Upper lobe of left lung (tissue), 6 donors: Measurements from ENCODE around the gene INPP4B. TPM values are rescaled to one million over a fixed set of nuclear protein-coding genes. Genes with fewer than 3 reads are reported as not detected.

Experiments used
- ATAC-seq, 2 donors: fragments of 200-7000 bp; cut with Tn5 transposase; one replicate each; pipeline ENCODE4 v1.9.1; 2022; ENCODE audit warnings: mild to moderate bottlenecking in 2 of 2, moderate library complexity in 2 of 2; ENCODE audit not compliant: low FRiP score in 2 of 2
- DNase-seq, 2 donors: peaks; one replicate each; pipeline ENCODE4 v3.0.0-alpha.2; 2019 to 2020
- H3K27ac ChIP-seq, 4 donors: fragments of 200-600 bp; sonication (generic); one replicate each; pipeline ENCODE4 v1.5.1; 2016 to 2019
- H3K27me3 ChIP-seq, 4 donors: fragments of 200-600 bp; sonication (generic); one replicate each; pipeline ENCODE4 v1.5.1; 2017 to 2019
- H3K36me3 ChIP-seq, 4 donors: fragments of 200-600 bp; sonication (generic); one replicate each; pipeline ENCODE4 v1.5.1; 2016 to 2019
- H3K4me1 ChIP-seq, 4 donors: fragments of 200-600 bp; sonication (generic); one replicate each; pipeline ENCODE4 v1.5.1; 2018 to 2019
- H3K4me3 ChIP-seq, 4 donors: fragments of 200-600 bp; sonication (generic); one replicate each; pipeline ENCODE4 v1.5.1; 2017 to 2019; ENCODE audit warnings: mild to moderate bottlenecking in 2 of 4, moderate library complexity in 1 of 4
- H3K9me3 ChIP-seq, 4 donors: fragments of 200-600 bp; sonication (generic); one replicate each; pipeline ENCODE4 v1.5.1; 2018 to 2019
- EP300 ChIP-seq, 4 donors: sonication (generic); formaldehyde crosslinking; IDR thresholded peaks; one replicate each; pipeline ENCODE4 v1.5.1; 2017; ENCODE audit warnings: antibody characterized with exemption in 4 of 4, control low read depth in 2 of 4
- POLR2A ChIP-seq, 4 donors: fragments of 450-650 bp; IDR thresholded peaks; one replicate each; pipeline ENCODE4 v1.5.1; 2016 to 2017; ENCODE audit warnings: antibody characterized with exemption in 4 of 4, mild to moderate bottlenecking in 2 of 4
- POLR2AphosphoS5 ChIP-seq, 2 donors: sonication (generic); formaldehyde crosslinking; IDR thresholded peaks; one replicate each; pipeline ENCODE4 v1.5.1; 2017; ENCODE audit warnings: antibody characterized with exemption in 2 of 2
- WGBS, 2 donors: methylation state at CpG; one replicate each; pipeline ENCODE4 v1.1.5; 2017 to 2018; 5-methylcytosine and 5-hydroxymethylcytosine counted together
- total RNA-seq, 6 donors: library from RNA; depleted of rRNA in 4 of 6; stranded (reverse); fragments of >200 nt in 4 of 6; gene quantifications; one replicate each; pipeline versions ENCODE4 v1.1.0 to v1.2.1, GENCODE V29; 2016 to 2021
- TF ChIP-seq, protein P1 (sequence below), 6 experiments: fragments of 450-650 bp in 4 of 6; fragments of 200-600 bp in 2 of 6; sonication (generic) in 2 of 6; IDR thresholded peaks; one replicate each; pipeline ENCODE4 v1.5.1; 2016 to 2019; ENCODE audit warnings: antibody characterized with exemption in 6 of 6
- donor health status: DM: no; HTN: no; CAD: no; lungs with moderate emphysema.
- donor health status: DM: no; HTN: yes; CAD: no; lungs with severe emphysema.

The INPP4B gene
- total RNA-seq, 6 donors from 2014 or later, result 4.7 to 31.4 (median 10.4) TPM

DNA sequence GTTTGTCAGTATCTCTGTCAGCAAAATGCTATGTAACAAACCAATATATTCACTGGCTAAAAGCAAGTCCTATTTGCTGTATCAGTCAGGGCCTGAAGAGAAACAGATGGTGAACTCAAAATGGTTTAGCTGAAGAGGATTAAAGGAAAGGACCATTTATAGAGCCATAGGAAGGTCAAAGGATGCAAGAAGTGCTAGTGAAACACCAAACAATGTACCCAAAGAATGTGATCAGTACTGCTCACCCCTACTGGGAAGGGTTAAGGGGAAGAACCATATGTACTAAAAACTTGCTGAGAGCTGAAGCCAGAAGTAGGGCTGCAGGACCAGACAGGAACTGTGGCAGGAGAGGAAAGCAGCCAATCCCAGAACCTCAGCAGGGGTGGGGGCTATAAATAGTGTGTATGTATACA, 479.3 kb downstream of the INPP4B start:
- Histone ChIP-seq H3K27me3 (no peaks in the 10 kb centered on the region), H3K4me3 (no peak overlapping the region), H3K27ac (no peak overlapping the region), H3K36me3 (no peaks in the 10 kb centered on the region), H3K9me3 (peaks cover 0 to 4% (median 0%) of the 10 kb centered on the region in 4 donors), H3K4me1 (peaks cover 0 to 7% (median 2%) of the 10 kb centered on the region in 4 donors)
- ATAC-seq (no peak), DNase-seq (no peak)
- TF ChIP-seq, protein P1, sequence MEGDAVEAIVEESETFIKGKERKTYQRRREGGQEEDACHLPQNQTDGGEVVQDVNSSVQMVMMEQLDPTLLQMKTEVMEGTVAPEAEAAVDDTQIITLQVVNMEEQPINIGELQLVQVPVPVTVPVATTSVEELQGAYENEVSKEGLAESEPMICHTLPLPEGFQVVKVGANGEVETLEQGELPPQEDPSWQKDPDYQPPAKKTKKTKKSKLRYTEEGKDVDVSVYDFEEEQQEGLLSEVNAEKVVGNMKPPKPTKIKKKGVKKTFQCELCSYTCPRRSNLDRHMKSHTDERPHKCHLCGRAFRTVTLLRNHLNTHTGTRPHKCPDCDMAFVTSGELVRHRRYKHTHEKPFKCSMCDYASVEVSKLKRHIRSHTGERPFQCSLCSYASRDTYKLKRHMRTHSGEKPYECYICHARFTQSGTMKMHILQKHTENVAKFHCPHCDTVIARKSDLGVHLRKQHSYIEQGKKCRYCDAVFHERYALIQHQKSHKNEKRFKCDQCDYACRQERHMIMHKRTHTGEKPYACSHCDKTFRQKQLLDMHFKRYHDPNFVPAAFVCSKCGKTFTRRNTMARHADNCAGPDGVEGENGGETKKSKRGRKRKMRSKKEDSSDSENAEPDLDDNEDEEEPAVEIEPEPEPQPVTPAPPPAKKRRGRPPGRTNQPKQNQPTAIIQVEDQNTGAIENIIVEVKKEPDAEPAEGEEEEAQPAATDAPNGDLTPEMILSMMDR (IDR thresholded peaks at IDR 0.05), result no peak
- TF ChIP-seq POLR2AphosphoS5 (IDR thresholded peaks at IDR 0.05), result no peak
- no peak for TF ChIP-seq POLR2A (IDR thresholded peaks at IDR 0.05)
- TF ChIP-seq EP300 (IDR thresholded peaks at IDR 0.05), result no peak

DNA sequence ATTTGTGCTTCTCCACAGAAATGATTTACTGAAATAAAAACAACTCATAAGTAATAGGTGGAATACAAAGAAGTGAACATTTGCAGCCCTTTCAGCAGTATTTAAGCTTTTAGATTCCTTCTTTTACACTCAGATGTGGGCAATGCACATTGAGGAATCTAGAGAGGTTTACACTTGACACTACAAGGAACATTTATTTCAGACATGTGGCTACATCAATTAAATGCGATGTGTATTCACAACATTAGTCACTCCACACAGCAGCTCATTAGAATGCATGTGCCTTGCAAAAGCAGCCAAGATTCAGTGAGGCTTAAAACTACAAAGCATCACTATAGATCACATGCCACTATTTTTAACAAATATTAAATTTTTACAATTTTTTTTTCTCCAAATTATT, 480.7 kb downstream of the INPP4B start:
- 54 to 67% methylated on average over 1 of the region's 1 CpG for WGBS, 2 donors
- no peaks in the 10 kb centered on the region for H3K9me3 ChIP-seq
- peaks cover 0 to 7% (median 2%) of the 10 kb centered on the region in 4 donors for H3K4me1 ChIP-seq
- TF ChIP-seq EP300 (IDR thresholded peaks at IDR 0.05) (no peak), POLR2AphosphoS5 (IDR thresholded peaks at IDR 0.05) (no peak), POLR2A (IDR thresholded peaks at IDR 0.05) (no peak)
- TF ChIP-seq, protein P1 (IDR thresholded peaks at IDR 0.05), result no peak
- no peak overlapping the region for H3K27ac ChIP-seq
- no peaks in the 10 kb centered on the region for H3K36me3 ChIP-seq
- H3K27me3 ChIP-seq, result no peaks in the 10 kb centered on the region
- ATAC-seq, result no peak
- DNase-seq, result no peak
- no peak overlapping the region for H3K4me3 ChIP-seq

DNA sequence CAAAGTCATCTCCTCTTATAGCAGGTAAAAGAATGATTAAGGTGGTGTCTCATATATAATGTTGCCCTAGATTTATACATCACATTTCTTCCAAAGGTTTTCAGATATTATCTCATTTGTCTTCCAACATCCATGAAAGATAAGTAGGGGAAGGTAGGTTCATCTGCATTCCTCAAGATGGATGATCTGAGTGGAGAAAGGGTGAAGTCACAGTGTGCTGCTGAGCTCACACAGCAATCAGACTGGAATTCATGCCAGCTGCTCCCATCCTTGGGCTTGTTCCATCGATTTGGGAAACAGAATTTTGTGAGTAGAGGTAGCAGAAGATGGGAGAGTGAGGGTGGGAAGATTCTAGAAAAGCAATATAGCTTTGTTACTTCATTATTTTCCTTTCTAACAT, 482.4 kb downstream of the INPP4B start:
- no peak overlapping the region for H3K4me3 ChIP-seq
- no peak for DNase-seq
- H3K36me3 ChIP-seq, result no peaks in the 10 kb centered on the region
- H3K27me3 ChIP-seq, result no peaks in the 10 kb centered on the region
- TF ChIP-seq EP300 (IDR thresholded peaks at IDR 0.05) (no peak), POLR2AphosphoS5 (IDR thresholded peaks at IDR 0.05) (no peak)
- WGBS, 2 donors, result 71 to 74% methylated on average over 1 of the region's 1 CpG
- no peaks in the 10 kb centered on the region for H3K9me3 ChIP-seq
- H3K27ac ChIP-seq, result no peak overlapping the region
- peaks cover 0 to 7% (median 2%) of the 10 kb centered on the region in 4 donors for H3K4me1 ChIP-seq
- no peak for ATAC-seq

DNA sequence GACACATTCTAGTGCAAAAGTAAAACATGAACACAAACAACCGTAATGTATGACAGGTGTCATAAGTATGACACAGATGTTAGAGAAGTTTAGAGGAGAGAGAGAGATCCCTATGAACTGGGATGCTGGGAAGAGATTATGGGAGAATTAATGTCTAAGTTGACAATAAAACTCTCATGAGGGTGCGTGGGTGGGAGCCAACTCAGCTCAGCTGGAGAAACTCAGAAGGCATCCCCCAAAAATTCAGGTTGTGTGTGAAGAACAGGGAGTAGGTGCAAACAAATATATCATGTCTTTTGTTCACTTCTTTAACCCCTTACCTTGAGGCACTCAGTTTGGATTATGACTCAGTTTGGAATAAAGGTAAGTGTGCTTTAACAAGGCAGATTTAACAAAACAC, 484.1 kb downstream of the INPP4B start:
- Histone ChIP-seq H3K27me3 (no peaks in the 10 kb centered on the region), H3K9me3 (no peaks in the 10 kb centered on the region), H3K4me1 (no peaks in the 10 kb centered on the region), H3K27ac (no peak overlapping the region), H3K36me3 (no peaks in the 10 kb centered on the region), H3K4me3 (no peak overlapping the region)
- WGBS, 2 donors, result 85 to 86% methylated on average over 2 of the region's 2 CpGs
- TF ChIP-seq EP300 (IDR thresholded peaks at IDR 0.05), result no peak
- no peak for TF ChIP-seq POLR2A (IDR thresholded peaks at IDR 0.05)
- TF ChIP-seq POLR2AphosphoS5 (IDR thresholded peaks at IDR 0.05), result no peak
- TF ChIP-seq, protein P1 (IDR thresholded peaks at IDR 0.05), result no peak
- DNase-seq (no peak), ATAC-seq (no peak)

DNA sequence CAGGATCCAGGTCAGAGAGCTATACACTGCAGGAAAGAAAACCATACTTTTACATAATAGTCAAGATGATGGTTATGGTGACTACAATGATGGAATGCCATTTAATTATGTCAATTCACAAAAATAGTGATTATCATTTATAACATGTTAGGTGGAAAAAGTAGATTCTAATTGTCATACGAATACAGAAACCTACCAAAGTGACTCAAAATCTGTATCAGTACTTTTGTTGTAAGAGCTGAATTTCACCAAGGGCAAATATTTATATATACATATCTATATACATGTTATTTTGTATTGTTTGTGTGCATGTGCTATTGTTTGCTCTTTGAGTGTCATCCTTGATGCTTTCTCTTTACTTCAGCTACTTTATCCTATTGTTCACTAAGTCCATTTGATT, 485.4 kb downstream of the INPP4B start:
- TF ChIP-seq, protein P1 (IDR thresholded peaks at IDR 0.05), result no peak
- TF ChIP-seq POLR2A (IDR thresholded peaks at IDR 0.05) (no peak), POLR2AphosphoS5 (IDR thresholded peaks at IDR 0.05) (no peak), EP300 (IDR thresholded peaks at IDR 0.05) (no peak)
- Histone ChIP-seq H3K4me3 (no peak overlapping the region), H3K27ac (no peak overlapping the region), H3K36me3 (no peaks in the 10 kb centered on the region), H3K27me3 (no peaks in the 10 kb centered on the region), H3K4me1 (peaks cover 0 to under 1% (median 0%) of the 10 kb centered on the region in 4 donors), H3K9me3 (no peaks in the 10 kb centered on the region)
- no peak for ATAC-seq
- 100% methylated on average over 1 of the region's 1 CpG for WGBS, 2 donors
- no peak for DNase-seq
